Measurements from ENCODE around the gene POPDC2. TPM values are rescaled to one million over a fixed set of nuclear protein-coding genes. Genes with fewer than 3 reads are reported as not detected.

Gene POPDC2
- total RNA-seq, 2 experiments from 2014 or later: 3.4 to 4.5 TPM

Other genes with a start within 250 kb of the POPDC2 start
- 10 to 100 TPM; 29.8 to 35.0 TPM for gene TMEM39A, start 197.0 kb downstream of the POPDC2 start, total RNA-seq
- 10 to 100 TPM; 25.1 to 27.0 TPM for gene POGLUT1, start 191.6 kb downstream of the POPDC2 start, total RNA-seq
- 10 to 100 TPM; 72.9 to 76.0 TPM for gene TIMMDC1, start 162.0 kb downstream of the POPDC2 start, total RNA-seq
- gene CD80, start 101.0 kb downstream of the POPDC2 start, total RNA-seq: 10 to 100 TPM; 11.6 to 15.2 TPM
- gene ADPRH, start 81.1 kb downstream of the POPDC2 start, total RNA-seq: 1 to 10 TPM; 4.5 to 5.9 TPM
- under 1 TPM in 1 of 2 experiments, not detected in 1; 0.19 TPM for gene PLA1A, start 62.7 kb downstream of the POPDC2 start, total RNA-seq
- 10 to 100 TPM; 55.7 to 59.9 TPM for gene COX17, start 16.8 kb upstream of the POPDC2 start, total RNA-seq
- under 1 TPM; 0.11 to 0.94 TPM for gene CFAP91, start 42.4 kb upstream of the POPDC2 start, total RNA-seq
- gene NR1I2, start 121.5 kb upstream of the POPDC2 start, total RNA-seq: under 1 TPM; 0.28 to 0.33 TPM

Measured in activated naive CD8-positive, alpha-beta T cell treated with anti-CD3 and anti-CD28 coated beads, Interleukin-2, amount 10 ng/mL, durations not matched to agents 7 days and 5 days (primary cell).